ENCODE results near the gene RFWD3. TPM values are rescaled to one million over a fixed set of nuclear protein-coding genes. Genes with fewer than 3 reads are reported as not detected.

RFWD3 gene
- total and polyA plus RNA-seq, 2 of the 4 experiments (the other 2 are of a cell fraction): 16.7 to 27.6 TPM

DNA sequence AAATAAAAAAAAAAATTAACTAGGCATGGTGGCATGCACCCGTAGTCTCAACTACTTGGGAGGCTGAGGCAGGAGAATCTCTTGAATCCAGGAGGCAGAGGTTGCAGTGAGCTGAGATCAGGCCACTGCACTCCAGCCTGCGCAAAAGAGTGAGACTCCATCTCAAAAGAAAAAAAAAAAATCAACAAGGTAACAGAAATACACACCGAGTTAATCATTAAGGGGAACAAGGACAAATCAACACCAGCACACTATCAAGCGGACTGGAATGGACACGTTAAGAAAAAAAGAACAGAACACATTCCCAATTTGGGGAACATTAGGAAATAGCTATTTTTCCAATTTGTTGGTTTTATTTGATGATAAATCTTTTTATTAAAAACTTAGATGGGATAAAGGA lies 31.4 kb downstream of the RFWD3 start:
- DNase-seq (no peak), ATAC-seq (ENCODE audit: low read depth) (no peak)
- Histone ChIP-seq H4K20me1 (ENCODE audit: insufficient read depth, low read length) (no peaks in the 10 kb centered on the region), H2BK120ac (ENCODE audit: low read depth, low read length) (no peak overlapping the region), H4K5ac (ENCODE audit: low read depth, low read length) (no peak overlapping the region), H3K4ac (ENCODE audit: low read depth, low read length) (no peak overlapping the region), H3K27ac (ENCODE audit: insufficient read depth, low read length) (no peak overlapping the region), H3K36me3 (ENCODE audit: control insufficient read depth, insufficient read depth, low read length) (peaks cover 33% of the 10 kb centered on the region), H2AK9ac (replicated peaks; ENCODE audit: low read depth, low read length, poor library complexity) (no peak overlapping the region), H3K79me1 (ENCODE audit: low read depth in 1 of 2, low read length in 2 of 2) (peaks cover 7 to 15% of the 10 kb centered on the region in 2 experiments; a peak in 3 of 4 replicates), H3K14ac (replicated peaks; ENCODE audit: low read depth, low read length) (no peak overlapping the region), H3K4me2 (ENCODE audit: low read depth, low read length) (no peak overlapping the region), H4K8ac (ENCODE audit: low read depth in 2 of 2, low read length in 2 of 2) (no peak overlapping the region), H2BK15ac (ENCODE audit: low read depth, low read length) (no peak overlapping the region), H2BK5ac (ENCODE audit: low read depth, low read length, poor library complexity, severe bottlenecking) (no peak overlapping the region), H2BK20ac (ENCODE audit: low read depth, low read length) (no peak overlapping the region), H3K9ac (ENCODE audit: low read depth, low read length) (no peak overlapping the region), H3K23ac (ENCODE audit: low read depth, low read length) (no peak overlapping the region), H3K18ac (ENCODE audit: low read depth, low read length) (no peak overlapping the region), H3K4me1 (ENCODE audit: control insufficient read depth, insufficient read depth, low read length) (no peaks in the 10 kb centered on the region), H2AFZ (replicated peaks; ENCODE audit: low read length, poor library complexity) (no peak overlapping the region), H3K9me1 (ENCODE audit: insufficient read depth, low read length) (no peaks in the 10 kb centered on the region), H2AK5ac (ENCODE audit: low read depth, low read length) (no peak overlapping the region), H3K27me3 (ENCODE audit: control insufficient read depth, insufficient read depth, low read length) (no peaks in the 10 kb centered on the region), H4K91ac (ENCODE audit: insufficient read depth, low read depth, low read length) (no peak overlapping the region), H3K4me3 (ENCODE audit: insufficient read depth, low read depth, low read length) (no peak overlapping the region), H3K56ac (ENCODE audit: extremely low read depth, insufficient read depth, low read length) (no peak overlapping the region), H3K9me3 (ENCODE audit: control insufficient read depth, insufficient read depth, low read length) (no peaks in the 10 kb centered on the region)
- ChIA-PET POLR2A (ENCODE audit: unreplicated experiment) (interaction anchor here (0.6 kb wide), 1 partner anchor 191 kb away, joined by 16 read pairs; no protein-coding TSS in a partner anchor), CTCF (interaction anchor here (1.6 kb wide), 1 partner anchor 16 kb away, joined by 5 read pairs; no protein-coding TSS in a partner anchor)
- TF ChIP-seq MXI1 (IDR thresholded peaks at IDR 0.05; ENCODE audit: borderline replicate concordance, low read depth, low read length) (no peak), MAZ (IDR thresholded peaks at IDR 0.05; ENCODE audit: borderline replicate concordance, low read depth, low read length) (no peak), CTCF (conservative IDR thresholded peaks at IDR 0.05; ENCODE audit: low read depth, low read length) (no peak), SMC3 (IDR thresholded peaks at IDR 0.05; ENCODE audit: low read depth, low read length) (no peak), RFX5 (IDR thresholded peaks at IDR 0.05; ENCODE audit: low read depth, low read length) (no peak), FOS (IDR thresholded peaks at IDR 0.05; ENCODE audit: low read depth, low read length) (no peak), MAFK (IDR thresholded peaks at IDR 0.05; ENCODE audit: low read depth, low read length) (no peak), CEBPB (IDR thresholded peaks at IDR 0.05; ENCODE audit: low read depth, low read length) (no peak), POLR2A (IDR thresholded peaks at IDR 0.05; ENCODE audit: low read depth, low read length) (no peak), CHD1 (IDR thresholded peaks at IDR 0.05; ENCODE audit: low read depth, low read length) (no peak), NFE2L2 (IDR thresholded peaks at IDR 0.05; ENCODE audit: low read depth, low read length) (no peak)
- WGBS, 2 experiments (ENCODE audit: extremely low coverage in 2 of 2, insufficient read length in 1 of 2): no CpG with 5 or more reads among the region's 5 CpGs
- no TSS peak for BruUV-seq (replicated peaks)
- intact Hi-C loops (cut with micrococcal nuclease) (no loop called here), dilution Hi-C loops (cut with HindIII; ENCODE audit: low sequenced_read_pairs, unreplicated experiment) (no loop called here), in situ Hi-C loops (cut with MboI; ENCODE audit: low sequenced_read_pairs) (no loop called here)

Data from IMR-90 (cell line).